Choroid plexus epithelial cell (primary cell): Measurements from ENCODE around the gene CARNS1.

Experiments used
- DNase-seq: peaks from one replicate; pipeline ENCODE4 v3.0.0-alpha.2; 2010; ENCODE audit warnings: low read depth
- H3K4me3 ChIP-seq: 2 replicates; pipeline ENCODE4 v1.5.1; 2011; ENCODE audit warnings: low read depth, mild to moderate bottlenecking, control low read depth, low read length, moderate library complexity
- CTCF ChIP-seq: conservative IDR thresholded peaks from 2 replicates; pipeline ENCODE4 v1.5.1; 2011; ENCODE audit warnings: low read depth, mild to moderate bottlenecking, control low read depth, inconsistent platforms, low read length, moderate library complexity

CARNS1 gene

GRCh38 chr11:67466367-67466766 is 50.9 kb downstream of the CARNS1 start:
- no peak for TF ChIP-seq CTCF
- no peak for DNase-seq
- no peak overlapping the region for H3K4me3 ChIP-seq

- no peak overlapping the region for H3K4me3 ChIP-seq
- no peak for TF ChIP-seq CTCF
- DNase-seq, result no peak
These were observed 51.7 kb downstream of the CARNS1 start for GRCh38 chr11:67466962-67467771.

- no peak for TF ChIP-seq CTCF
- no peak for DNase-seq
- H3K4me3 ChIP-seq, result peak overlapping the region; percentile 83
These were observed 52.6 kb downstream of the CARNS1 start for GRCh38 chr11:67468056-67468455.

- TF ChIP-seq CTCF, result no peak
- peak overlapping the region; percentile 83 for H3K4me3 ChIP-seq
- DNase-seq, result no peak
These were observed 52.9 kb downstream of the CARNS1 start for GRCh38 chr11:67468456-67468758.

GRCh38 chr11:67468759-67469507 is 53.5 kb downstream of the CARNS1 start, which contains the start of gene TMEM134:
Gene TMEM134 (minus strand): TSS chr11:67469251. CDS start chr11:67469192, 59 bp downstream.
- peak; percentile 93 for DNase-seq
- peak within 1 kb of the TSS; percentile 83 for H3K4me3 ChIP-seq
- peak; percentile 38 for TF ChIP-seq CTCF

GRCh38 chr11:67469508-67469811 is 54.0 kb downstream of the CARNS1 start:
- H3K4me3 ChIP-seq, result peak overlapping the region; percentile 83
- no peak for TF ChIP-seq CTCF
- no peak for DNase-seq
